Renal cortex interstitium (tissue), 11 donors: Measurements from ENCODE around the gene EHBP1L1. TPM values are rescaled to one million over a fixed set of nuclear protein-coding genes. Genes with fewer than 3 reads are reported as not detected.

Experiments used
- DNase-seq, 11 donors: peaks; one replicate each; pipeline ENCODE4 v3.0.0-alpha.2; 2013; ENCODE audit warnings: low read depth in 9 of 11, low spot score in 4 of 11; ENCODE audit errors: extremely low read depth in 1 of 11
- polyA plus RNA-seq, 3 donors: library from polyadenylated mRNA; unstranded; fragments of 120-200 nt; gene quantifications; one replicate each; pipeline ENCODE4 v1.2.1, GENCODE V29; 2013; ENCODE audit not compliant: insufficient read length in 3 of 3

Gene EHBP1L1
- polyA plus RNA-seq, 3 donors = 13.2 to 21.1 (median 13.4) TPM

DNA sequence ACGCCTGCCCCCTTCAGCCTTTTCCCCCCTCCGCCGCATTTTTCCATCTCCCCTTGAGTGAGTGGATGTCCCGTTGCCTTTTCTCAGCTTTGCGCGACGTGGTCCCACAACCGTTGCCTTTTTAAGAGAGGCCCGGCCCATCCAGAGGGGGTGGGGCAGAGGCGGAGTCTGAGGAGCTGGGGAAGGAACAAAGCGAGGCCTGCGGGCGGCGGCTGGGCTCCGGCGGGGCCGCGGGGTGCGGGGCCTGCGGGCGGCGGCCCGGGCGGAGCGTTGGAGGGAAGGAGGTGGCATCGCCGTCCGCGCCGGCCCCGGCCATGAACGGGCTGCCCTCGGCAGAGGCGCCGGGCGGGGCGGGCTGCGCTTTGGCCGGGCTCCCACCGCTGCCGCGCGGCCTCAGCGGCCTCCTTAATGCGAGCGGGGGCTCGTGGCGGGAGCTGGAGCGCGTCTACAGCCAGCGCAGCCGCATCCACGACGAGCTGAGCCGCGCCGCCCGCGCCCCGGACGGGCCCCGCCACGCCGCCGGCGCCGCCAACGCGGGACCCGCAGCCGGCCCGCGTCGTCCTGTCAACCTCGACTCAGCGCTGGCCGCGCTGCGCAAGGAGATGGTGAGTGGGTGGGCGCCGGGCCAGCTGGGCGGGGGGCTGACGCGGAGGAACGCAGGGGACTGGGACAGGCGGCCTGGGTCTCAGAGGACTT is 3.3 kb upstream of the EHBP1L1 start, which contains the start of gene FAM89B:
Gene FAM89B (plus strand): TSS at position 183 of the 696 bp plus-strand sequence. CDS start 132 bp downstream, at position 315.
- peak in 7 of 11 donors; percentile 78 to 94 (median 86) for DNase-seq

DNA sequence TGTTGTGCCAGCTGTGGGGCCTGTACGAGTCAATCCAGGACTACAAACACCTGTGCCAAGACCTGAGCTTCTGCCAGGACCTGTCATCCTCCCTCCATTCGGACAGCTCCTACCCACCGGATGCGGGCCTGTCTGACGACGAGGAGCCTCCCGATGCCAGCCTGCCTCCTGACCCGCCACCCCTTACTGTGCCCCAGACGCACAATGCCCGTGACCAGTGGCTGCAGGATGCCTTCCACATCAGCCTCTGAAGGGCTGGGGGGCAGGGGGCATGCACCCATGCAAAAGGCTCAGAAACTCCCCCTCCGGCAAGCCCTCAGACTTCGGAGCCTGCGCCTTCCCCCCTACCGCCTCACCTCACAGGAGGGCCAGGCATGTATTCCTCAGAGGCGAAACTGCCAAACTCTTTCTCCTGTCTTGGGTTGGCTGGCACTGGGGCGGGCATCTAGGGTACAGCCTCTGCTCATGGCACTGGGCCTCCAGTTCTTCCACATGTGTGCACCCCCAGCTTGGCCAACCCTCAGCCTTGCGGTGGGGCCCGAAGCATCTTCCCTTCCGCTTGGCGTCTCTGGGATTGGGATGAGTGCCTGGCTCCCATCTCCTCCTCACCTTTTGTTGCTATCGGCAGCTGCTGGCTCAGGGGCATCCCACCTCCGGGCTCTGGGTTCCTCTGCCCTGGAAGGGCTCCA is 2.3 kb upstream of the EHBP1L1 start:
- no peak for DNase-seq

DNA sequence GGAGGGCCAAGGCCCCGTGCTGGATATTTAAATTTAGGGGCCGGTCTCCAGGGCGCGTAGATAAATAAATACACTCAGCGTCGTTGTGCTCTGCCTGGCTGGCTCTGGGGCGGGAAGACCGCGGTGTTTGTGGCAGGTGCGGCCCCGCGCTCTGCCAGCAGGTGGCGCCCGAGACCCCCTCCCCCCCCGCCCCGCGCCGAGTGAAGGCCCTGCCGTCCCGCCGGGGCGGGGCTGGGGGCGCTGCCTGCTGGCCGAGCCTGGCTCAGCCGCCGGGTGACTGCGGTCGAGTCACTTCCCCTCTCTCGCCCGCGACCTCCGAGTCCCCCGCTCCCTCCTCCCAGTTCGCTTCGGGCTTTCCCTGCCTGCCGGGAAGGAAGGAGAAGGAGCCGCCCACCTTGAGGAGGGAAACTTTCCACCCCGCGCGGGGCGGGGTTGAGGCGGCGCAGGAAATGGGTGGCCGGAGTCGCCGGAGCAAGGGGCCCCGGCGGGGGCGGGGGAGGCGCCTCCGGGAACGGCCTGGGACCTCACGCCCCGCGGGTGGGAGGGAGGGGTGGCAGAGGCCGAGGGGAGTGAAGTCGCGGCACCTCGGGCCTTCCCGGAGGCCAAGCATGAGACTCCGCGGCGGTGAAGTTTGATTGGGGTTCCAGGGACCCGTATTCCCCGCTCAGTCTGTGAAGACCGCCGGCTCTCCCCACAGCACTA is 1.6 kb upstream of the EHBP1L1 start:
- DNase-seq = peak in 7 of 11 donors; percentile 77 to 86 (median 81)

GRCh38 chr11:65574811-65575567 is 864 bp upstream of the EHBP1L1 start:
- DNase-seq = no peak

GRCh38 chr11:65576232-65576866 is 496 bp downstream of the EHBP1L1 start:
- no peak for DNase-seq

DNA sequence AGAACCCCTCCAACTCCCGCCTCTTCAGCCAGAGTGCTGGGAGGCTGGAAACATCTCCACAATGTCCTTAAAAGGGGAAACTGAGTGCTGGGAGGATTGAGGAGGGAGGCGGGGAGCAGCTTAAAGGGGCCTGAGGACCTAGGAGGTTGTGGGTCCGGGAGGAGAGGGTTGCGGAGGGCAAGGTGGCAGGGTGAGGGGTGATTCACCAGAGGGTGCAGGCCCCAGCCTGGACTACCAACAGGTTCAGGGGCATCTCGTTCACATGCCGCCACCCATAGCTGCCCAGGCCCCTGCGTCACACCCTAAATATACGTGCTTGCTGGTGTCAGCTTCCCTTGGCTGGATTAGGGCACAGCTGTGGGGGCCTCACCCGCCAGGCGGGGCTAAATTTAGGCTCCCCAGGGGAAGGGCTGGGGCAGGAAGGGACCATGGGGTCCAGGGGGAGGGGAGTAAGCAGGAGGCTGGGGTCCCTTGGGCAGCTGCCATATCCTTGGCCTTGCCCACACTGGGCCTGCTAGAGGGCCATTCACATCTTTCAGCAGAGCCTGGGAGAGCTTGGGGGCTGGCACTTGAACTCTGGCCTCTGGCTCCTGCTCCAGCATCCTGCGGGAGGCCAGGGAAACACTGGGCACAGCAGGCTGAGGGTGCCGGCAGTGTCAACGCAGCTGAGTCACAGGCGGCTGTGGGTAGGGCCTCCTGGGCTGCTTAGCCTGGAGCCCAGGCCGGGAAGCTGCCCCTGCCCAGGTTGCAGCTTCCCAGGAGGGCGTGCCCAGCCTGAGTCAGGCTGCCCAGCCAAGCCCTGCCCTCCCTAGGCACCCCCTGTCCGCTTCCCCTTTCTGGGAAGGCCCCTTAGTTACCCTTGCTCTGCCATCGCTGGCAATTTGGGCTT is 1.3 kb downstream of the EHBP1L1 start:
- DNase-seq = no peak

DNA sequence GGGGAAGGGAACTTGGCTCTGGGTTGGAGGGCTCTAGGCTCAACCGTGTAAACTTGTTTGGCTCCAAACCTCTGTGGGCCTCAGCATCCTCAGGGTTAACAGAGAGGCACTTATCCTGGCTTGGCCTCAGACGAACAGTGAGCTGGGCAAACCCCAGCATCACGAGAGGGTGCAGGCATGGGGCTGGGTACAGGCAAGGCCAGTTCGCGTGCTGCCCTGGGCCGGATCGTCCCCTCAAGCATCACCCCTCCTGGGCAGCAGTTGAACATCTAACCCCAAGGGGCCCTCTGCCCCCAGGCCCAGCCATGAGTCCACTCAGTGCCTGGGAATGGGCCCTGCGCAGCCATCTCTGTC is 1.9 kb downstream of the EHBP1L1 start:
- no peak for DNase-seq

DNA sequence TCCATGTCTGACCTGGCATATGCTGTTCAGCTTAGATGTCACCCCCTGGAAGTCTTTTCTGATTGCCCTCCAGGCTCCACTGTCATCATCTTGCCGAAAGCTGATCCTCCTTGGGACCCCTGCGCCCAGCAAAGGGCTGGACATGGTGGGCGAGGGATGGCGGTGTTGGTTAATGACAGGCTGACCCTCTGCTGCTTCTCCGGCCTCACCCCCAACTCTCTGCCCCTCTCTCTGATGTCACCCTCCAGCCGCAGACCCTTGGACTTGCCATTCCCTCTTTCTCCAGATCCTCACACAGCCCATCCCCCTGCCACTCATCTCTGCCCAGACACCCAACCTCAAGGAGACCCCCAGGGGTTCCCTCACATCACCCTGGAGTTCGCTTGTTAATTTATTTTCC is 2.3 kb downstream of the EHBP1L1 start:
- DNase-seq = no peak

DNA sequence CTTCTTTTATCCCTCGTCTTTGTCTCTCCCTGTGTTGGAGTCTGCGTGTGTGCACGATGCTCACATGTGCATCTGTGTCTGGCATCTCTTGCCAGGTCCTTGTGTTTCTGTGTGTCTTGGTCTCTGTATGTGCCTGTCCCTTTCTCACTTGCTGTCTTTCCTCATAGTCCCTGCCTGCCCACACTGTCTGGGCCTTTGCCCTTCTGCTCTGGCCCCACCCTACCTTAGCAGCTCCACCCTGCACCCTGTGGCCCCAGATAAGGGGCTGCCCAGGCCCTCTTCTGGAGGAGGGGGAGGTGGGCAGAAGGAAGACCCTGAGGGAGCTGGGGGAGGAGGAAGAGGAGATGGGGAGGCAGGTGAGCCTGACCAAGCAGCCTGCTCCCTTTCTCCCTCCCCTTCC is 2.8 kb downstream of the EHBP1L1 start:
- no peak for DNase-seq

GRCh38 chr11:65579291-65579690 is 3.4 kb downstream of the EHBP1L1 start:
- DNase-seq = no peak

DNA sequence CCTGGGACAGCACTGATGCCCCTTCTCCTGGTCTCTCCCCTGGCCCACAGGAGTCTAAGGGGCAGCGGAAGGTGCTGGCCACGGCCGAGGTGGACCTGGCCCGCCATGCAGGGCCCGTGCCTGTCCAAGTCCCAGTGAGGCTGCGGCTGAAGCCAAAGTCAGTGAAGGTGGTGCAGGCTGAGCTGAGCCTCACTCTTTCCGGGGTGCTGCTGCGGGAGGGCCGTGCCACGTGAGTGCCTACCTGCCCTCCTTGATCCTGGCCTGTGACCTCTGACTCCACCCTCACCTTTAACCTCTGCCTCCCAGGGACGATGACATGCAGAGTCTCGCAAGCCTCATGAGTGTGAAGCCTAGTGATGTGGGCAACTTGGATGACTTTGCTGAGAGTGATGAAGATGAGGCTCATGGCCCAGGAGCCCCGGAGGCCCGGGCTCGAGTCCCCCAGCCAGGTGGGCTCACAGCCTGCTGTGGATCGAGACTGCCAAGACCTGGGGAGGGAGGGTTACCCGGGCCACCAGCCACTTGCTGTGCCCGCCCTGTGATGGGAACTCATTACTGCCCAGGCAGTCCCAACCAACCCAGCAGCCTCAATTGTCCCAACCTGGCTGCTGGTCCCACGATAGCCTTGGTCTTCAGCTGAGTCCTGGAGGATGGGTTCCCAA is 4.3 kb downstream of the EHBP1L1 start:
- DNase-seq = no peak

GRCh38 chr11:65580756-65581155 is 4.9 kb downstream of the EHBP1L1 start:
- DNase-seq = no peak

GRCh38 chr11:65581928-65582327 is 6.1 kb downstream of the EHBP1L1 start:
- no peak for DNase-seq

DNA sequence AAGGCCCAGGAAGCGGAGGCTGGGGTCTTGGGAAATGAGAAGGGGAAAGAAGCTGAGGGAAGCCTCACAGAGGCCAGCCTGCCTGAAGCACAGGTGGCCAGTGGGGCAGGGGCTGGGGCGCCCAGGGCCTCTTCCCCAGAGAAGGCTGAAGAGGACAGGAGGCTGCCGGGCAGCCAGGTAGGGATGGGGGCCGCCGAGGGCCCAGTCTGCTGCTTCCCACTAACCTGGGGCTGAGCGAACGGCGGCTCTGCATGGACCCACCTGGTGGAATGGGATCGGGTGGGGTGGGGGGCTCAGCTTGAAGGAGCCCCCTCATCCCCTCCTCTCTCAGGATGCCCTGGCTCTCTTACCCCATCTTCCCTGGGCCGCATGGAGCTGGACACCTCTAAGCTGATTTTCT is 7.7 kb downstream of the EHBP1L1 start:
- no peak for DNase-seq

GRCh38 chr11:65584106-65584505 is 8.3 kb downstream of the EHBP1L1 start:
- DNase-seq = no peak

GRCh38 chr11:65584723-65585171 is 8.9 kb downstream of the EHBP1L1 start:
- DNase-seq = no peak

DNA sequence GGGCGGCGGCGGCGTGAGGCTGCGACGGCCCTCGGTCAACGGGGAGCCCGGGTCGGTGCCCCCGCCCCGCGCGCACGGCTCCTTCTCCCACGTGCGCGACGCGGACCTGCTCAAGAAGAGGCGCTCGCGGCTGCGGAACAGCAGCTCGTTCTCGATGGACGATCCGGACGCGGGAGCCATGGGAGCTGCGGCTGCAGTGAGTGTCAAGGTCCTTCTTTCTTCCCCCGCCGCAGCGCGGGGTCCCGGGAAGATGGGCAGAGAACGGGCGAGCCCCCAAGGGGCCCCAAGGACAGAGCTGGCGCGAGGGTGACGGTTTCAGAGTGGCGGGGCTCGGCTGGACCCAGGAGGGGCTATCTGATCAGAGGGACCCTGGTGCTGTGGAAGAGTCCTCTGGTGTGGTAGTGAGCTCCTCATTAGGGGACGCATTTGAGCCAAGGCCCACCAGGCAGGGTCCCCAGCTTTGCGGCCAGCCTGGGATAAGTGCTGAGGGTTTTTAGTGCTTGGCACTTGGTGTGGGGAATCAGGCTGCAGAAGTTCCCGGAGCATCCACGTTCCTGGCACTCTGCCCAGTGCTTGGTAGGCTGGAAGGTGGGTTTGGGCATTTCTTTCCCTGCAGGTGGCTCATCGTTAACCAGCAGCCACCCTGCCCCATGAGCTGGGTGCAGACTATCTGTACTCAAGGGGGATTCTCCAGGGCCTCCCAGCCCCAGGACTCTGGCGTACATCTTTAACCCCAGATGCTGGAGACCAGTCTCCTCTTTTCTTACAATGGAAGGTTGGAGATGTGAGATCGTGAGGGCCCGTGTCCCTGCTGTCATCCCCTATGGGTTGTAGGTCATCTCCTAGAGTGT is 9.8 kb downstream of the EHBP1L1 start:
- no peak for DNase-seq
